Middle frontal gyrus (tissue), 1 donor: ENCODE results near the gene CHST3.
"Not testable (repeated sequence)": the region's sequence is repeated elsewhere in the genome, so short reads cannot be mapped to it uniquely, and the experiment has no call there.

ENCODE experiments used
- DNase-seq: peaks from one replicate; pipeline ENCODE4 v3.0.0-alpha.2; 2015; ENCODE audit warnings: low spot score; ENCODE audit errors: extremely low spot score

CHST3 gene

DNA sequence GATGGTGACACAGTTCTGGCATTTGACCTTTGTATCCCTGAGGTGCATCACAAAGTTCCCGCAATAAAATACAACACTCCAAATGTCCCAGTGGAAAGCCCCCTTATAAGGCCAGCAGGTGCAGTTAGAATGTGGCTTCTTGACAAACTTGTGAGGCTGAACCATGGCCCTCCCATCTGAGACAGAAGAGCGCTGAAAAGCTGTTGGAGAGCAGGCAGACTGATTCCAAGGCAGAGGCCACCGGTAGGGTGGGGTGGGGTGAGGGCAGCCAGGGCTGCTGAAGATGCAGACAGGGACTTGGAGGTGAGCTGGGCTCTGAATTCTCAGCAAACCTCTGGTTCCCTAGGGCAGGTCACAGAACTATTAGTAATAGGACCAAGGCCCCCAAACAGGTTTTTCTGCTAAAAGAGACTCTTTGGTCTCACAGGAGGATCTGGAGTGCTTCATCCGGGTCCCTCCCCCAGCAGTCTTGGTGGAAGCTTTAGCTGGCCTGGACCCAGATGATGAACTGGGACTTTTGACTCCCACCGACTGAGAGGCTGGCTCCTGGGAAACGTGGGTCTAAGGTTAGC lies 15.6 kb upstream of the CHST3 start:
- no peak for DNase-seq

DNA sequence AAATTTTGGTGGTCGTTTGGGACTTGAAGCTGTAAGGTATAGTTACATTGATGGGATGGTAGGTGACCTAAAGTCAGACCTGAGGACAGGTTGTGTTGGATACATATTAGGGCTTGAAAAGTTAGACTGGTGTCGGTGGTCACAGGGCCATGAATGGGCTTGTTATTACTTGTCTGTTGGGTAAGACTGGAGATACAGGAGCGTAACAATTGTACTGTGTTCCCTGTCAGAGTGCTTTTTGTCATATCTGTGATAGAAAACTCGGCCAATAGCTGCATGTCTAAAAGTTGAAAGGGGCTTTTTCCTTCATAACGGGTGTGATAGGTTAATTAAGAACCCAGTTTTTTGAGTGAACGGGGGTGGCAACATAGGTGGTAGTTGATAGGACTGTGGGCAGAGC lies 13.5 kb upstream of the CHST3 start:
- no peak for DNase-seq

GRCh38 chr10:71952745-71953144 lies 11.4 kb upstream of the CHST3 start:
- no peak for DNase-seq

DNA sequence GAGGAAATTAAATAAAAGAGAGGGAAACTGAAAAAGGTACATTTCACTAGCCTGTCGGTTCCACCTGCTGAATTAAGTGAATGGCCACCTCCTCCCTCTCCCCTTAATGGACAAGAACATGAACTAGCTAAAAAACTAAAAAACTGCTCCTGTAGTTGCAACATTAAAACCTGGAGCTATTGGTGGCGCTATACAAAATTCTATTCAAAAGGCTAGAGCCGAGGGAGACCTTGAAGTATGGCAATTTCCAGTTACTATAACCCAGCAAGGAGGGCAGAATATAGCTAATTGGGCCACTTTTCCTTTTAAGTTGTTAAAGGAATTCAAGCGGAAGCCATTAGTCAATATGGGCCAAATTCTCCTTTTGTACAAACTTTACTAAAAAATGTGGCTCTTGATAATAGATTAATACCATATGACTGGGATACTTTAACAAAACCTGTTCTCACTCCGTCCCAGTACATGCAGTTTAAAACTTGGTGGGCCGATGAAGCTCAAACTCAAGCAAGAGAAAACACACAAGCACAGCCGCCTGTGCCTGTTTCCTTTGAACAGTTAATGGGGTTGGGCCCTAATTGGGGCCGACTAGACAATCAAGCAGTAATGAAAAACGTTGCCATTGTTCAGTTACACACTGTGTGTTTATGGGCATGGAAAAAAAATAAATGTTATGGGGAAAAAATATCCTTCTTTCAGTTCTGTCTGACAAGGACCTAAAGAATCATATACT lies 6.5 kb upstream of the CHST3 start:
- DNase-seq: no peak

DNA sequence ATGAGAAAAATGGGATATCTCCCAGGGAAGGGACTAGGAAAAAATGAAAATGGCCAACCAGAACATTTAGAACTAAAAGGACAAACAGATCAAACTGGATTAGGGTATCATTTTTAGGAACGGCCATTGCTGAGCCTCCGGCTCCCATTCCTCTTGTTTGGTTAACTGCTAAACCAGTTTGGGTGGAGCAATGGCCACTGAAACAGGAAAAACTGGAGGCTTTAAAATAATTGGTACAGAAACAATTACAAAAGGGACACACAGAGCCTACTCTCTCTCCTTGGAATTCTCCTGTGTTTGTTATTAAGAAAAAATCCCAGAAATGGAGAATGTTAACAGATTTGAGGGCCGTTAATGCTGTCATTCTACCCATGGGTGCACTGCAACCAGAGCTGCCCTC lies 4.7 kb upstream of the CHST3 start:
- no peak for DNase-seq

- no peak for DNase-seq
Observed at GRCh38 chr10:71961831-71962230, 2.4 kb upstream of the CHST3 start.

- DNase-seq: no peak
Observed at GRCh38 chr10:71962901-71963300, 1.3 kb upstream of the CHST3 start.

GRCh38 chr10:71963351-71964097 lies 671 bp upstream of the CHST3 start:
- DNase-seq: no peak

DNA sequence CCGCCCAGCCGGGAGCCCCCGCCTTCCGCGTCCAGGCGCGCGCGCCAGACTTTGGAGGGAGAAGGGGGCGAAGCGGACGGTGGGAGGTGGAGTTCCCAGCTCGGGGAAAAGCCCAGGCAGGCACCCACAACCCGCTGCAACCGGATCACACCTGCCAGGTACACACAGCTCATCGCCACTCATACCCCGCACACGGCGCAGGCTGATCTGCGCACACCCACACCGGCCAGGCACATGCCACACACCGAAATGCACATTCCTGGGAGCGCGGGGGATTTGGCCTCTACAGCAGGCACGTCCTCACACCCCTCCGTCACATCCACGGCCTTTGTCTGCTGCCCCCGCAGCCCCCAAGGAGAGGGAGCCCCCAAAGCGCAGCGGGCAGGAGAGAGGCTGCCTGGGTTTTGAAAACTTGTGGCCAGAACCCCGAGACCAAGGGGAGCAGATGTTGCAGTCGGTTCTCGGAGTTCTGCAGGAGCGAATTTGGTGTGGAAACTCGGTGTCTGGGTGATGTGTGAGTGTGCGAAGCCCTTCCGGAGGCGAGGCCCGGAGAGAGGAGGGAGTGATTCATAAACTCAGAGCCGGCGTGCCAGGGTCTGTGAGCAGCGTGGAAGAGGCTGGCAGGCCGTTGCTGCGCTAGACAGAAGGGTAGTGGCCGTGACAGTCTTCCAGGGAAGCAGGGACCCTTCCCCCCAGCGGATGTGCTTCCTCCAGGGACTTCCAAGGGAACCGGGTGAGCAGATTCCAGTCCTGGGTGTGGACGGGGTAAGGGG lies 734 bp downstream of the CHST3 start:
- DNase-seq: no peak

GRCh38 chr10:71965623-71966022 lies 1.4 kb downstream of the CHST3 start:
- DNase-seq: no peak

GRCh38 chr10:71966046-71967004 lies 2.1 kb downstream of the CHST3 start:
- DNase-seq: no peak

- DNase-seq: not testable (repeated sequence)
Observed at GRCh38 chr10:71967958-71968357, 3.8 kb downstream of the CHST3 start.

DNA sequence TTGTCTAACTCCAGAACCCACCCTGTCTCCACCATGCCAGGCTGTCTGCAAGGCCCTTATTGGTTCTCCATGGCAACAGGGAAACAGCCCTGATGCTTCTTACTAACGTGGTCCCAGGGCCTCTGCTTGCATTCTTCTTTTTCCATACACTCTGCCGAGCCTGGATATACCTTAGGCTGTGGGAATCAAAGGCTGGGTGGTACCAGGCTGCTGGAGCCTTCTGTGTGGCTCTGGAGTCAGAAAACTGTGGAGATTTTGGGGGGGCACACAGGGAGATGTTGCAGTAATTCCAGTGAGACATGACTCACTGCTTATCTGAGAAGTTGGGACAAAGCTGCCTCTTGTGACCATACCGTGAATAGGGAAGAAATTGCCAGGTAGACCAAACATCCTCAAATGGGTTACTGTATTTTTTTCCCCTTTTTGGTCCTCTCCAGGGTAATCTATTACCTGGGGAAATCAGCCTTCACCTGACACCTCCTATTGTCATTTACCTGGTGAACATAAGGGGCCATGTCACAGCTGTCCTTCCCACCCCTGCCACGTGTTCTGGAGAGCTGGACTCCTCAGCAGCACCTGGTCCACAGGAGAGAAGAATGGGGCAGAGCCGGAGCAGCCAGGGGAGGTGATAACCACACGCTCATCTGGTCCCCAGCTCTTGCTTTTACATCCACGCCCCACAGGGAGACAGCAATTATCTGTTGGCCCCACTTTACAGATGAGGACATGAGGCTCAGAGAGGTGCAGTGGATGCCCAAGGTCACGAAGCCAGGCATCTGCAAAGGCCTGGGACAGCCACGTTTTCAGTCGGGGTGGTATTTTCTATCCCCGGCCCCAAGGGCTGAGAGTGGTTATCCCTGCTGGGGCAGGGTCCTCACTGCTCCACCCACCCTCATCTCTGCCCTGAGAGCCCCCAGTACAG lies 4.6 kb downstream of the CHST3 start:
- no peak for DNase-seq

GRCh38 chr10:71969929-71970328 lies 5.7 kb downstream of the CHST3 start:
- no peak for DNase-seq

DNA sequence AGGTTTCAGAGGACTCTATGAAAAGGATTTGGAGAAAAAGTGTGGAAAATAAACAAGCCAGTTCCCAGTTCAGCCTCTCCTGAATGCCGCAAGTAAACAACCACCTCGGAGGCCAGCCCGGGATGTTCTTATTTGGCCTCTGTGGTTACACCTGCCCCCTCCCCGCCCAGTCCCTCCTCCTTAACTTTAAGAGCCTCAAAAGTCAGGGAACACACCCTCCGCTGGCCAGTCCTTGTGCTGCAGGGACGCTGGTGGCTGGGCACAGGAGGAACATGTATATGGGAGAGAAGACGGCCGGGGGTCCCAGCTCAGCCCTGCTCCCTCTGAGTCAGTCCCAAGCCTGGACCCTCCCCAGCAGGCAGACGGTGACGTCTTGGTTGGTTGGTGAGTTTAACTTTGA lies 6.1 kb downstream of the CHST3 start:
- no peak for DNase-seq

- DNase-seq: no peak
Observed at GRCh38 chr10:71970869-71971268, 6.7 kb downstream of the CHST3 start.

DNA sequence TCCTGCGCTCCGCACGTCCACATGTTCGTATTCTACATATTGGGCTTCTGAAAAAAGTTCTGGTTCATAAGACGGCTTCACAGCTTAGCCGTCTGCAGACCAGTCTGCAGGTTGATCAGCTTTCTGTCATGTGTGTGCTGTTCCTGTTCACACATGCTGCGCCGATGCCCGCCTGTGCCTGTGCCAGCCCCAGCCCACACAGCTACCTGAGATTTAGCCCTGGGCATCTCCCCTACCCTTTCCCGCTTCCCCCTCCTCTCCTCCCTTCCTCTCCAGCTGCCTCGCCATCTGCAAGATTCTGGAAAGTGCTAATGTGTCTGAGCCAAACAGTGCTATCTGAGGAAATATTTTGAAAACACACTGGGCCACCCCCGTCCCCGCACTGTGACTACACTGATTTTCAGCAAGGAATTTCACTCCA lies 7.1 kb downstream of the CHST3 start:
- no peak for DNase-seq

GRCh38 chr10:71971769-71972555 lies 7.8 kb downstream of the CHST3 start:
- no peak for DNase-seq
